HG03095 (cell line): ENCODE results near the gene SLC4A5.

Experiments
- ATAC-seq: cut with Tn5 transposase; IDR thresholded peaks from one replicate; pipeline ENCODE4 v1.9.1; 2021; ENCODE audit warnings: moderate library complexity; ENCODE audit not compliant: unreplicated experiment

The SLC4A5 gene

DNA sequence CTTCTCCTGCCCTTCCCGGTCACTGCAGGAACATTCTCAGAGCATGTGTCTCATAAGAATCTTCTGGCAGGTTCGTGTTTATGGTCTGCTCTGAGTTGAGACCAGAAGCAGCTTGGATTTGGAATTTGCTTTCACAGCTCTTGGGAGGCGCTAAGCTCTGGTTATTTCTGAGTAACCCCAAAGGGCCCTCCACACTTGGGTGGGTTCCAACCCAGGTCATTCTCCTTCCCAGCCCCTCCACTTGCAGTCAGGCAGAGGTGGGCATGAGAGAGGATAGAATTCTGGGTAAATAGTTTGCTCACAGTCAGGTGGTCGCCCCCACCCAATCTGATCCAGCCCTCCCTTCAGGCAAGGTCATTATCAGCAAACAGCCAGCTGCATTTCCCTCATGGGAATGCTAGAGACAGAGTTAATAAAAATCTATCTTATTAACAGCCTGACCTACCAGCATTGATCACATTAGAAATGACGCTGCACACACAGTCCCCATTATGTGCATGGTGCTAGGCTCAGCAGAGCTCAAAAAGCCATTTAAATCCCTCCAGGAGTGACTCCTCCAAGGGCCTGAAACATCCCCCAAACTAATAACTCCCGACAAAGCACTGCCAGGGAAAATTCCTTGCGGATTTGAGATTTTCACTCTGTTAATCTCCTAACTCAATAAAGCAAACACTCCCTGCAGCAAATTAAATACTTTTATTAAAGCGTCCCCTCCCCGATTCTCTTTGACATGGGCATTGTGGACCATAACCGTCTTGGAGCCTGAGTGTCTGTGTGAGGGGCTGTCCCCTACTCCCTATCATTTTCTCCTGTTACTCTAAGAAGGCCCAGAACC lies 61.9 kb downstream of the SLC4A5 start:
- no peak for ATAC-seq

DNA sequence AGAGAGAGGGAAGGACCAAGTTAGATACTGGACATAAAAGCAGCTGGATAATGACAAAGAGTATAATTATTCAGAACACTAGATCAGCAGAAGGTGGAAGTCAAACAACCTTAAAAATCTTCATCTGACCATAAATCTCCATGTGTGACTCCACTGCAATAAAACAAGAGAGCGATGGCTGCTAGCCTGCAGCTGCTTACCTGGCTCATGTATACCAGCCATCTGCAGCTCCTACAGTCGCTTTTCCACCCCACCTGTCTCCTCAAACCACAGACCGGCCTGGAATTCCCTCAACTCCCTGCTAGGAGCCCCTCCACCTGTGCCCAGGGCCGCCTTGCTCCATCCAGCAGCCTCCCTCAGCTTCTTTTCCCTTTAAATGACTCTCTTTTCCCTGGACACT lies 64.5 kb downstream of the SLC4A5 start:
- no peak for ATAC-seq

DNA sequence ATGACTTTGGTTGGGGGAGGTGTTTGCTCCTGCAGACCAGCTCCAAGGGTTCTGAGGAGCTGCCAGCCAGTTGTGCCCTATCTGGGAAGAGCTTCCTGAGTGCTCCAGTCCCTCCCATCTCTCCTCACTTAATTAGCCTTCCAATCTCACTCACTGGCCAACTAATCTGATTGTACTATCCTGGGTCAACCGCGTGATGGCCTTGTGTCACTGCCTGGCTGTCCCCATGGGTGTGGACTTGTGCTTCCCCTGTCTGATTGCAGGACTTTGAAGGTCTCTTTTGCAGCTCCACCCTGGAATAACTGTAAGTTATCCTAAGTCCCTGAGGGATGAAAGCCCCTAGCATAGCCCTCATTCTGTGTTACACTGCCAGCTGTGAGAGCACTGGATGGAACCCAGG lies 65.0 kb downstream of the SLC4A5 start:
- no peak for ATAC-seq

DNA sequence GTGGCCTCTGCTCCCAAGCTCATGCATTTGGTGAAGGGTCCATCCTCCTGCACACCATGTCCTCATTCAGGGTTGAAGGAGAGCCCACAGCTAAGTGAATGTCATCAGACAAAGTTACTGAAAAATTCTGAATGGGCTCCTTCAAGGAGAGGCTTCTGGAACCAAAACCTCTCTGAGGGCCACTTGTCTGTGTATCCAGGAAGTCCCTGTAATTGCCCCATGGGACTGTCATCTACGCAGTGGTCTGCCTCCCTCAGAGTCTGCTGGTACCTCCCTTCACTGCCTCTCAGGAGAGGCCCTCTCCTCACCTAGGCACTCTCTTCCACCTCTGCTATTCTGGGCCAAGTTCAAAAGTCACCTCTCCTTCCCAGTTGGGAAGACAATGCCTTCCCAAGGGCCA lies 68.0 kb downstream of the SLC4A5 start:
- ATAC-seq: no peak

DNA sequence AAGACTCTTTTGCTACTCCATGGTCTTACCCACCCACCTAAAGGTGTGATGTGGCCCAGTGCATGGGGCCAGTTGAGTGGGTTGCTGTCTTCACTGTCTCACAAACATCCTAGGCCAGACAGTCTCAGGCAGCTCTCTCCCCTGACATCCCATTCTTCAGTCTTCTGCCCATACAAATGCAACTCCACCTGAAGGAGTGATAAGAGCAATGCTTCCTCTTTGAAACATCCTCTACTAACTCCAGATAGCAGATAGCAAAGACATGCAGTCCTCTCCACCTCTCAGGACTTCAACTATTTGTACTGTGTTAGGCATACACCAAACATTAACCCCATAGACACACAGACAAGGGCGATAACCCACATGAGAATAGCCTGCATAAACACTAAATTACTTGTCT lies 73.5 kb downstream of the SLC4A5 start:
- ATAC-seq: no peak

DNA sequence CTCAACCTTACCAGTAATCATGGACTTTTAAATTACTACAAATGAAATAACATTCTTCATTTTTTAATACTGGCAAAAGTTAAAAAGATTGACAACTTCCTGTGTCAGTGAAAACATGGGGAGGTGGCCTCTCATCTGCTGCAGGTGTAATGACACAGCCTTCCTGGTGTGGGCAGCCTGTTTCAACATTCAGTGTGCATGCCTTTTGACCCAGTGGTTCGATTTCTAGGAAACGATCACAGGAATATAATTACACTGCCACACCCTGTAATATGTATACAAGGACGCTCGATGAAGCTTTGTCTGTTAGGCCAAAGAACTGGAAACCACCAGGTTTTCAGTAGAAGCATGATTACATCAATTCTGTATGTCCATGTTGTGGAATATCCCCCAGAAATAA lies 76.1 kb downstream of the SLC4A5 start:
- no peak for ATAC-seq

DNA sequence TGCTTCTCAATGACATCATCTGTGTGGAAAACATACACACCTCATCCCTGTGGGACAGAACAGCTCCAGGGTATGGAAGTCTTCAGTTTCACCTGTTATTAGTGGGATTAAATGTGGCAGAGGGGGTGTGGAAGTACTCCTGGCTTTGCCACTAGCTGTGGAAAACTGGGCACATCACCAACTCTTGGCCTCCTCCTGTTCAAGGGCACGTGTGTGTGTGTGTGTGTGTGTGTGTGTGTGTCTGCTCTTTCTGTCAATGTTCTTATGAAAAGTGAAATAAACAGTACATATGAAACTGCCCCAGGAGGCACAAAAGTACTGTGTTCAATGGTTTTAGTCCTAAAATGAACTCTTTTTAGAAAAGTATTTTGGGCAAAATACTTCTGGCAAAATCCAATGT lies 78.9 kb downstream of the SLC4A5 start:
- ATAC-seq: no peak

DNA sequence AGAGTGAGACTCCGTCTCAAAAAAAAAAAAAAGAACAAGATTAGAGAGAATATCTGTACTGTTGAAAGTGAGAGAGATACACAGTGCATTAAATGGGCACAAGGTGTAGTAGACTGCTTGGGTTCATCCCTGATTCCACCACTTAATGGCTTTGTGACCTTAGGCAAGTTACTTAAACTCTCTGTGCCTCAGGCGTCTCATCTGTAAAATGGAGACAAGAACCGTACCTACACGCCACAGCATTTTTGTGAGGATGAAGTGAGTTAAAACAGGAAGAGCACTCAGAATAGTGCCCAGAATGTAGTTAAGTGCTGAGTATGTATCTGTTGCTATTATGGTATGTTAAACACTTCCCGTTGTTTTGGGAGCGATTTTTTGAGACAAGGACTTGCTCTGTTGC lies 80.5 kb downstream of the SLC4A5 start:
- no peak for ATAC-seq

DNA sequence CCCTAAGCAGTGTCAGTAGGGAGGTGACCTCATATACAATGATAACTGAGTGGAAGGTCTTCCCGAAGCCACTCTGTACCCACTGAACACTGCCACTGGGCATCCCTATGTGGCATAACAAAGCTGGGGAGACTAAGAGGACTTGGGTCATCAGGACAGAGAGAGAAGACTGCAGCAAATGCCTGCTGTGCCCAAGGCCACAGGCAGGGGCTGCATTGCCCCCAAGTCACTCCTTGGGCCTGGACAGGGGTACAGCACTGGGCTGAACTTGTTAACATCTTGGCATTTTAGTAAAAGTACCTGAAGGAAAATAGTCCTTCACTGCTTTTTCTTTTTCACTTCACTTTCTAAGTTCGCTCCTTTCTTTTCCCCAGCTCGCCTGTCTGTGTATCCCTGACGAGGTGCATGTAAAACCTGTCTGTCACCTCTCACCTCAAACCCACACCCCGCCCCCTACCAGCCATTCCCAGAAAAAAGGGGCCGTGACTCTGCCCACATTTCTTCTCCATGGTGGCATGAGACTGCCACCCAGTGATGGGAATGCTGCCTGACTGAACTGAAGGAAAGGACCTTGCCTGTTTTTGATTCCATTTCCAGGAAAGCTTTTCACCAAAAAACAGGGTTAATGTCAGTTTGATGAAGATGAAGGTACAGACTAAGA lies 81.9 kb downstream of the SLC4A5 start:
- no peak for ATAC-seq

DNA sequence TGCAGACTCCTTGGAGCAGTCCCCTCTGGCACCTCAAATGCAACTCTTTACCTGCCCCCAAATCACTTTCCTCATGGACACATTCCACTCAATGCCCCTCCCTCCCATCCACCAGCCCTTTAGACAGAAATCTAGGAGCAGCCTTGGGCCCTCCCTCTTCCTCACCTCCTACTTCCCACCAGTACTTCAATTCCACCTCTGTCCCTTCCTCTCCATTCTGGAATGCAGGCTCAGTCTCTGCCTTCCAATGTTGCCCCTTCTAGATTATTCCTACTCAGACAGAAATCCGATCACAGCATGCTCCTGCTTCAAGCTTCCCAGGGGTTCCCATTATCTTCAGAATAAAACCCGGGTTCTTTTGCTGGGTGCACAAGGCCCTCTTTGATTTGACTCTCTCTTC lies 82.7 kb downstream of the SLC4A5 start:
- no peak for ATAC-seq

DNA sequence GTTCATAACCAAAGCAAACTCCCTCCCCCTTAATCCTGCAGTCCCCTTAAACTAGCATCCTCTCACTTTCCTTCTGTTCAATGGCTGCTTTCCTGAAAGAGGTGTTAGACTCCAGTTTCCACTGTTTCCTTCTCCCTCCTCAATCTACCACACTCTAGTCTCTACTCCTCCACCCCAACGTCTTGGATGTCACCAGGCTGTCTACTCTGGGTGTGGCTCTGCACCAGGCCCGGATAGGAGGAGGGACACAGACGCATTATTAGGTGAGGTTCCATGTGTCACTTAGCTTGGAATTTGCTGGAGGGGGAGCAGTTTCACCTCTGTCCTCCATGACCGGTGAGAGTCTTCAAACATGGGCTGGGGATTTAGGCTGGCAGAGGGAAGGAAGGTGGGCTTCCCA lies 83.5 kb downstream of the SLC4A5 start:
- no peak for ATAC-seq

DNA sequence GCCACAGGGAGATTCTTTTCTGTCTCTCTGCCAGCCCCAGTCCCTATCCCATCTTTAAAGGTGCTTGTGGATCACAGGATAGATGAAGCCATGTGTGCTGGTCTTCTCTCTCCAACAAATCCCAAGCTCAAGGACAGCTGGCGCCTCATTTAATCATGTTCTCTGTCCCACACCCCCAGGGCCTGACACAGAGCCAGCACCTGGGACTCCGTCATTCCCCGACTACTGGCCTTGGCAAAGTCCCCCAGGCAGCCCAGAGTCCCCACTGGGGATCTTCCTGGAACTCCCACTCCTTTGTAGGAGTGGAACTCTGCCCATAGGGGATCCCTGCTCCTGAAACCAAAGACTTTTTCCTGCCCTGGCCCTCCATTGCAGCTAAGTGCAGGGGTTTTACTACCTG lies 84.0 kb downstream of the SLC4A5 start:
- no peak for ATAC-seq

DNA sequence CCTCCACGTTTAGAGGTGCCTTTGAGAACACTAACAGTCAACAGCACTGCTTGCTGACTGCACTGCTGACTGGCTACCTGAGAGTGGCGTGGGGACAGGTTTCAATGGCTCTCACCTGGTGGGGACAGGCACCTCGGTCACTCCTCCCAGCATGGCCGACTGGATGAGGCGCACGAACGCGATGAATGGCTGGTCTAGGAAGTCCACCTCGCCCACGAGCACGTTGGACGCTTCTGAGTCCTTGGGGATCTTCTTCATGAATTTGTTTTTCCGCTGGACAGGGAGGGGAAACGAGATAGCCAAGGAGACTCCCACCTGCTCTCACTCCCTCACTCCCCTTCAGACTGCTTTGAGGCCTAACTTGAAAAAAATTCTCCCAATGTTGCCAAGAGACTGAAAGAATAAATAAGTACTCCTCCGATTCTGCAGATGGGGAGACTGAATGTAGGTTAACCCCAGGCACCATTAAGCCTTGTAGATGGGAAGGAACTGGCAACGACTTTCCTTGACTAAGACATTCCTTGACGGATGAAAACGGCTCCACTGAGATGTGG lies 87.5 kb downstream of the SLC4A5 start:
- ATAC-seq: no peak

DNA sequence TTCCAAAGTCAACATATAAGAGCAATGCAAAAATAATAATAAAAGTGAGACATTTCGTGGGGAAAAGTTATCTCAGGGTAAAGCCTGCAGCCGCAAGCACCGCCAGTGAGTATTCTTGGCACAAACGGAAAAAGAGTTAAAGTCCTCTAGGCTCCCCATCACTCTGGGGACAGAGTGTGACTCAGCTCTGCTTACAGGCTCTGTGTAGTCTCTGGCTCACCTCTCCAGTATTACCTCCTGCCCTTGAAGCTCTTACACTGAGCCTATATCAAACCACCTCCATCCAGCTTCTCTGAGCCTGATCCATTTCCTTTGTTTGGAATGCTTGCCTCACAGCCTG lies 89.3 kb downstream of the SLC4A5 start:
- no peak for ATAC-seq

DNA sequence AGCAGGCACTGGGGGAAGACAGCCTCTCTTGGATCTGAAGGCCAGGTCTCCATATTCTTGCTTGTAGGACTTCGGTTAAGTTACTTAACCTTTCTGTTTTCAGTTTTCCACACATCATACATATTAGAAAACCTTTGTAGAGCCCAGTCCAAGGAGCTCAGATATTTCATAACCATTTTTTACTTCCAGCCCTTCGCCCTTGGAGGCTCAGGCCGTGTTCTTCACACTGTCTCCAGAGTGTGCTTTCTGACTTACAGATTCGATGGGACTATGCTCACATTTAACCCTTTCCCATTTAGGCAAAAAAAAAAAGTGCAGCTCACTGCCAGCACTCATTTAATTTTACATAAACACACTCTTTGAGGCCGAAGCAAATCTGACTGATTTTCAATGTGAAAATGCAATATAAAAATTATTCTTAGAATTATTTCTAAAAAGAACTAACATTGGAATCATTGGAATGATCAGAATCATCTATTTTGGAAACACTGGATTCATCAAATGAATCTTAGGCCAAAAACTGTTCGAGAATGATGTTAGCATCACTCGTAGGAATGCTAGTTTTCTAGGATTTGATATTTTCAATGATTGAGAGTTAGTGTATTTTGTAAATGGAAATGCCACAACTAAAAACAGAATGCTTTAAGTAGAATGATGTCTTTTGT lies 89.8 kb downstream of the SLC4A5 start:
- no peak for ATAC-seq

DNA sequence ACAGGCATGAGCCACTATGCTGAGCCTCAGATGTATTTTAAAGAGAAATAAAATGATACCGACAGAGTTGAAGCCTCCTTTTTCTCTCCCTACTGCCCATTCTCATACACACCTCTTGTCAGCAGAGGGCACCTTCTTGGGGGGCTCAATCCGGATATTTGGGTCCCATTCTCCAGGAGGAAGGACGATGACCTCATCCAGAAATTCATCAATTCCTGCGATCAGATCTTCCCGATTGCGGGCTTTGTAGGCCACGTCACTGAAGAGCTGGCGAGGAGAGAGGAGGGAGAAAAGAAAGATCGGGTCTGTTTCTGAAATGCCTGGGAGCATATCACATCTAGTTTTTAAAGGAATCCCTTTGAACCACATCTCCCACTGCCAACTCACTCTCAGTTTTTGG lies 90.4 kb downstream of the SLC4A5 start:
- ATAC-seq: no peak

DNA sequence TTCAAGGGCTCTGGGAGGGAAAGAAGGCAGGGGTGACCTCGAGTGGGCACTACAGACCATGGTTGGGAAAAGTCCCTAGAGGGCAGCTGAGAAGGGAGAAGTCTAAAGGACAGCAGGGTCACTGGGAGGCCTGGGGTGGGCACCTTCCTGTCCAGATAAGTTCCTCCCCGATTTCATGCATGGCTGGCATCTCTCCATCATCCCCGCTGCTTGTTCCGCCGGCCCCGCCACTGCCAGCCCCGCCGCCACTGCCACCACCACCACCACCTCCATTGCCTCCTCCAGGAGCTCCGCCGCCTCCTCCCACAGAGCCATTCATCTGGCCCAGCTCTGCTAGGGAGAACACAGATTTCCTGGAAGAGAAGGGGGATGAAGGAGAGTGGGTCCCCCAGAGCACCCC lies 91.2 kb downstream of the SLC4A5 start:
- ATAC-seq: no peak

DNA sequence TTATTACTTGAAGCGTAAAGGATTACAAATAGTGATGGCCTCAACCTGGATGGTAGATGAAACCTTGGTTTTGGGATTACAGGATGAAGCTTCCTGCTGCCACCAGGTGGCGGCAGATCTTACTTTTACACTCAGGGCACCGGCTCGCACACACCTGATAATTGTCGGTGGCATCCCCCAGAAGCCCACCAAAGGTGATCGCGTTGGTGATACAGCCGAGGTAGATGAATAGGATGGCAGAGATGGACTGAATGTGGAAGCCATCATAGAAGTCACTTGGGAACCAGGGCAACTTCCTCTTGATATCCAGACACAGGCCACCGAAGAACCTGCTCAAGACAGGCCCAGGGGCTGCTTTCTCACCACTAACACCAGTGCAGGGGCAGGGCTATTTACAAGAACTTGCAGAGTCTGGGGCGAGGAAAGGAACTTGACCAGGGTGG lies 93.0 kb downstream of the SLC4A5 start:
- no peak for ATAC-seq

DNA sequence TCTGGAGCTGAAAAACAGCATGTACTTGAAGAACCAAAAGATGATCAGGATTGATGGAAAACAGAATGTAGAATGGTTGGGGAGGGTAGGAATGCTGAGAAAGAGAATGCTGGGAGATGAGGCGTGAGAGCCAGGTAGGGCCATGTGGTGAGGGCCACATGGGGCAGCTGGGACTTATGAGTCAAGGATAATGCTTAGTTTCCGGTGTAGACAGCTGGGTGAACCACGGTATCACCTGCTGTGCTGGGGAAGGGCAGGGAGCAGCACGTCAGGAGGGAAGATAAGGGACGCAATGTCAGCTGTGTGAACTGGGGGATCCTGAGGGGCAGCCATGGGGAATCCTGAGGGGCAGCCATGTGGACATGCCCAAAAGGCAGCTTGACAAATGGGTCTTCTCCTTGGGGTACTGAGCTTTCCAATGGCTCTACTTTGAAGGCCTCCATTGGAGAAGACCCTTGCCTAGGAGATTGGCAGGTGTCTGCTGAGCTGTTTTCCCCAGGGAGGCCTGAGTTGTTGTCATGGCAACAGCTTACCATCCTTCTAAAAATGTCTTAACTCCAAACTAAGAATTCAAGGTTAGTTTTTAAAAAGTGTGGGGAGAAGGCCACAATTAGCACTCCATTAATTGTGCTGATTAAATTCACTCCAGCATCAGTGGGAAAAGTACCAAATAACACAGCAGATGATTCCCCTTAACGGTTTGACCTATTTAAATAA lies 93.7 kb downstream of the SLC4A5 start:
- no peak for ATAC-seq

DNA sequence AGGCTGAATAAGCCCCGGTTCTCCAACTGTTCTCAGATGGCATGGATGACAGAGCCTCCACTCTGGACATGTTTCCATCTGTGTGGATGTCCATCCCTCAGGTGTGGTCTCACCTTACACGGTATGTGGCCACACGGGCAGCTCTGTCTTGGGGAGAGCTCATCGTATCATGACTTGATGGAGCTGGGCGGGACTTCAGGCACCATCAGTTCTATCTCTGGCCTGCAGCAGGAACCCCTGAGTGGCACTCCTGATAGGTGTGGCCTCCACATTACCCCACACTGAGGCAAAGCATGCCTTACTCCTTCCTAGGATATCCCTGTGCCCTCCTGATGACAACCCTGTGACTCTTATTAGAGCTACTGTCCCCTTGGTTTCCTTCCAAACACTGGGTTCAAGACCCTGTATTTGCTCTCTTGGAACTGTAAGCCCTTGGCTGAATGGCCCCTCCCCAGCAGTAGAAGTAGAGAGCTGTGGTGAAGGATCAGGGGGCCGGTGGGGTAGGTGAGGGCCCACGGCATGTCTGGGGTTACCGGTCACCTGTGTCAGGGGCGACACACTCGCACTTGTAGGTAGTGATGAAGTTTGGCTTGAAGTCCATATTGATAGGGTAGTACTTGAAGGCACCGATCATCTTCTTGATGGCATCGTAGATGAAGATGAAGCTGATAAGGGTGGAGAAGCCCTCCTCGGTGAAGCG lies 96.6 kb downstream of the SLC4A5 start:
- no peak for ATAC-seq

DNA sequence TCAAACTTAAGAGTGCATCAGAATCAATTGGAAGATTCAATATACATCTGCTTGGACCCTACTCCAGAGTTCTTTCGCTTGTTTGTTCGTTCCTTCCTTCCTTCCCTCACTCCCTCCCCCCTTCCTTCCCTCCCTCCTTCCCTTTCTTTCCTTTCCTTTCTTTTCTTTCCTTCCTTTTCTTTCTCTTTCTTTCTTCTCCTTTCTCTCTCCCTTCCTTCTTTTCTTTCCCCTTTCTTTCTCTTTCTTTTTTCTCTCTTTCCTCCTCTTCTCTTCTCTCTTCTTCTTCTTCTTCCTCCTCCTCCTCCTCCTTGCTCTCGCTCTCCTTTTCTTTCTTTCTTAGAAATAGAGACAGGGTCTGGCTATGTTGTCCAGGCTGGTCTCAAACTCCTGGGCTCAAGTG lies 98.9 kb downstream of the SLC4A5 start:
- ATAC-seq: no peak
